ENCODE results near the gene ADTRP. TPM values are rescaled to one million over a fixed set of nuclear protein-coding genes. Genes with fewer than 3 reads are reported as not detected.

Gene ADTRP
- total and polyA plus RNA-seq, 5 donors = 0.05 to 0.59 (median 0.42) TPM; not detected in 2

GRCh38 chr6:11753798-11754197, 24.8 kb downstream of the ADTRP start:
- Histone ChIP-seq H3K4me1 (ENCODE audit: control insufficient read depth, insufficient read depth, low read length) (no peaks in the 10 kb centered on the region), H3K27ac (ENCODE audit: low read length) (no peak overlapping the region), H3K4me3 (ENCODE audit: low read length) (no peak overlapping the region), H3K27me3 (ENCODE audit: control insufficient read depth, insufficient read depth) (no peaks in the 10 kb centered on the region), H3K9me3 (ENCODE audit: control insufficient read depth, low read length) (peaks cover 1% of the 10 kb centered on the region)
- intact Hi-C loops (cut with DNase I) = no loop called here
- 90% methylated on average over 4 of the region's 4 CpGs for WGBS
- DNase-seq = no peak
- ATAC-seq = no peak

GRCh38 chr6:11752360-11752759, 26.2 kb downstream of the ADTRP start:
- WGBS = 92% methylated on average over 1 of the region's 1 CpG
- intact Hi-C loops (cut with DNase I) = no loop called here
- Histone ChIP-seq H3K4me3 (ENCODE audit: low read length) (no peak overlapping the region), H3K9me3 (ENCODE audit: control insufficient read depth, low read length) (no peaks in the 10 kb centered on the region), H3K27ac (ENCODE audit: low read length) (no peak overlapping the region), H3K27me3 (ENCODE audit: control insufficient read depth, insufficient read depth) (no peaks in the 10 kb centered on the region), H3K4me1 (ENCODE audit: control insufficient read depth, insufficient read depth, low read length) (no peaks in the 10 kb centered on the region)
- DNase-seq (no peak), ATAC-seq (no peak)

GRCh38 chr6:11750682-11751081, 27.9 kb downstream of the ADTRP start:
- no peaks in the 10 kb centered on the region for H3K9me3 ChIP-seq (ENCODE audit: control insufficient read depth, low read length)
- DNase-seq (no peak), ATAC-seq (no peak)
- intact Hi-C loops (cut with DNase I) = no loop called here
- H3K4me1 ChIP-seq (ENCODE audit: control insufficient read depth, insufficient read depth, low read length) = no peaks in the 10 kb centered on the region
- H3K4me3 ChIP-seq (ENCODE audit: low read length) = no peak overlapping the region
- 52% methylated on average over 7 of the region's 7 CpGs for WGBS
- no peaks in the 10 kb centered on the region for H3K27me3 ChIP-seq (ENCODE audit: control insufficient read depth, insufficient read depth)
- no peak overlapping the region for H3K27ac ChIP-seq (ENCODE audit: low read length)

GRCh38 chr6:11748591-11749210, 29.9 kb downstream of the ADTRP start:
- Histone ChIP-seq H3K27me3 (ENCODE audit: control insufficient read depth, insufficient read depth) (no peaks in the 10 kb centered on the region), H3K9me3 (ENCODE audit: control insufficient read depth, low read length) (no peaks in the 10 kb centered on the region), H3K4me1 (ENCODE audit: control insufficient read depth, insufficient read depth, low read length) (peaks cover 5% of the 10 kb centered on the region), H3K4me3 (ENCODE audit: low read length) (no peak overlapping the region), H3K27ac (ENCODE audit: low read length) (no peak overlapping the region)
- intact Hi-C loops (cut with DNase I) = no loop called here
- no peak for DNase-seq
- WGBS = 85% methylated on average over 7 of the region's 7 CpGs
- ATAC-seq = no peak

GRCh38 chr6:11747021-11747420, 31.6 kb downstream of the ADTRP start:
- Histone ChIP-seq H3K9me3 (ENCODE audit: control insufficient read depth, low read length) (no peaks in the 10 kb centered on the region), H3K27me3 (ENCODE audit: control insufficient read depth, insufficient read depth) (no peaks in the 10 kb centered on the region), H3K4me3 (ENCODE audit: low read length) (no peak overlapping the region), H3K27ac (ENCODE audit: low read length) (no peak overlapping the region), H3K4me1 (ENCODE audit: control insufficient read depth, insufficient read depth, low read length) (peaks cover 5% of the 10 kb centered on the region)
- 69% methylated on average over 3 of the region's 3 CpGs for WGBS
- ATAC-seq (no peak), DNase-seq (no peak)
- intact Hi-C loops (cut with DNase I) = no loop called here

GRCh38 chr6:11744753-11745152, 33.9 kb downstream of the ADTRP start:
- peak; percentile 52 to 83 (median 58) for DNase-seq
- H3K27ac ChIP-seq (ENCODE audit: low read length) = peak overlapping the region; percentile 36
- ATAC-seq = peak; percentile 87
- 13% methylated on average over 3 of the region's 3 CpGs for WGBS
- H3K4me1 ChIP-seq (ENCODE audit: control insufficient read depth, insufficient read depth, low read length) = peaks cover 5% of the 10 kb centered on the region
- H3K4me3 ChIP-seq (ENCODE audit: low read length) = no peak overlapping the region
- H3K9me3 ChIP-seq (ENCODE audit: control insufficient read depth, low read length) = no peaks in the 10 kb centered on the region
- no peaks in the 10 kb centered on the region for H3K27me3 ChIP-seq (ENCODE audit: control insufficient read depth, insufficient read depth)
- intact Hi-C loops (cut with DNase I) = no loop called here

- ATAC-seq = no peak
- Histone ChIP-seq H3K27ac (ENCODE audit: low read length) (peak overlapping the region; percentile 36), H3K9me3 (ENCODE audit: control insufficient read depth, low read length) (no peaks in the 10 kb centered on the region), H3K27me3 (ENCODE audit: control insufficient read depth, insufficient read depth) (no peaks in the 10 kb centered on the region), H3K4me1 (ENCODE audit: control insufficient read depth, insufficient read depth, low read length) (peaks cover 5% of the 10 kb centered on the region), H3K4me3 (ENCODE audit: low read length) (no peak overlapping the region)
- WGBS = 78% methylated on average over 1 of the region's 1 CpG
- intact Hi-C loops (cut with DNase I) = no loop called here
- no peak for DNase-seq
Observed at GRCh38 chr6:11744101-11744500, 34.5 kb downstream of the ADTRP start.

- DNase-seq = no peak
- no peak overlapping the region for H3K4me3 ChIP-seq (ENCODE audit: low read length)
- no peak for ATAC-seq
- no peak overlapping the region for H3K27ac ChIP-seq (ENCODE audit: low read length)
- WGBS = 71% methylated on average over 4 of the region's 4 CpGs
- intact Hi-C loops (cut with DNase I) = no loop called here
- H3K9me3 ChIP-seq (ENCODE audit: control insufficient read depth, low read length) = no peaks in the 10 kb centered on the region
- H3K27me3 ChIP-seq (ENCODE audit: control insufficient read depth, insufficient read depth) = no peaks in the 10 kb centered on the region
- H3K4me1 ChIP-seq (ENCODE audit: control insufficient read depth, insufficient read depth, low read length) = peaks cover 5% of the 10 kb centered on the region
Observed at GRCh38 chr6:11740875-11741274, 37.7 kb downstream of the ADTRP start.

- no peaks in the 10 kb centered on the region for H3K4me1 ChIP-seq (ENCODE audit: control insufficient read depth, insufficient read depth, low read length)
- no peaks in the 10 kb centered on the region for H3K9me3 ChIP-seq (ENCODE audit: control insufficient read depth, low read length)
- no peak overlapping the region for H3K27ac ChIP-seq (ENCODE audit: low read length)
- no peak overlapping the region for H3K4me3 ChIP-seq (ENCODE audit: low read length)
- no peak for ATAC-seq
- intact Hi-C loops (cut with DNase I) = no loop called here
- 70% methylated on average over 8 of the region's 8 CpGs for WGBS
- DNase-seq = no peak
- no peaks in the 10 kb centered on the region for H3K27me3 ChIP-seq (ENCODE audit: control insufficient read depth, insufficient read depth)
Observed at GRCh38 chr6:11738661-11739375, 39.8 kb downstream of the ADTRP start.

GRCh38 chr6:11738234-11738633, 40.4 kb downstream of the ADTRP start:
- Histone ChIP-seq H3K27me3 (ENCODE audit: control insufficient read depth, insufficient read depth) (no peaks in the 10 kb centered on the region), H3K4me3 (ENCODE audit: low read length) (no peak overlapping the region), H3K9me3 (ENCODE audit: control insufficient read depth, low read length) (no peaks in the 10 kb centered on the region), H3K4me1 (ENCODE audit: control insufficient read depth, insufficient read depth, low read length) (no peaks in the 10 kb centered on the region), H3K27ac (ENCODE audit: low read length) (no peak overlapping the region)
- WGBS = 93% methylated on average over 3 of the region's 3 CpGs
- ATAC-seq (no peak), DNase-seq (no peak)
- intact Hi-C loops (cut with DNase I) = no loop called here

- Histone ChIP-seq H3K27me3 (ENCODE audit: control insufficient read depth, insufficient read depth) (no peaks in the 10 kb centered on the region), H3K4me3 (ENCODE audit: low read length) (no peak overlapping the region), H3K4me1 (ENCODE audit: control insufficient read depth, insufficient read depth, low read length) (no peaks in the 10 kb centered on the region), H3K9me3 (ENCODE audit: control insufficient read depth, low read length) (no peaks in the 10 kb centered on the region), H3K27ac (ENCODE audit: low read length) (no peak overlapping the region)
- WGBS = 77% methylated on average over 7 of the region's 7 CpGs
- intact Hi-C loops (cut with DNase I) = no loop called here
- no peak for ATAC-seq
- no peak for DNase-seq
Observed at GRCh38 chr6:11736601-11737000, 42.0 kb downstream of the ADTRP start.

Data from right cardiac atrium (tissue), 5 donors.